ENCODE measurements around the gene NCOA5.

GRCh38 chr20:46020555-46020954 is 69.2 kb downstream of the NCOA5 start:
- no peak for TF ChIP-seq CTCF (conservative IDR thresholded peaks at IDR 0.05)
- no peak for TF ChIP-seq ZFX (IDR thresholded peaks at IDR 0.05)
